ENCODE data around the gene PRR20G. TPM values are rescaled to one million over a fixed set of nuclear protein-coding genes. Genes with fewer than 3 reads are reported as not detected.
"Not testable (repeated sequence)": the region's sequence is repeated elsewhere in the genome, so short reads cannot be mapped to it uniquely, and the experiment has no call there.

Gene PRR20G
- polyA plus RNA-seq, 1 donor from 2014 or later: not detected

- Histone ChIP-seq H3K9me3 (ENCODE audit: low read length) (no peaks in the 10 kb centered on the region), H3K79me2 (replicated peaks; ENCODE audit: insufficient read depth, low read length) (no peaks in the 10 kb centered on the region), H3K36me3 (ENCODE audit: insufficient read depth, low read length) (no peaks in the 10 kb centered on the region), H4K20me1 (ENCODE audit: insufficient read depth) (no peaks in the 10 kb centered on the region), H3K9ac (ENCODE audit: low read length) (no peak overlapping the region), H3F3A (ENCODE audit: insufficient read depth, low read length, poor library complexity, severe bottlenecking) (no peaks in the 10 kb centered on the region), H3K4me3 (ENCODE audit: low read length) (no peak overlapping the region), H3K9me2 (ENCODE audit: insufficient read depth, low read length) (no peaks in the 10 kb centered on the region), H2AFZ (ENCODE audit: low read depth, low read length) (no peak overlapping the region), H3K27ac (ENCODE audit: low read length) (no peak overlapping the region), H3K4me2 (ENCODE audit: low read length) (no peak overlapping the region), H3K27me3 (ENCODE audit: insufficient read depth, low read depth, low read length) (no peaks in the 10 kb centered on the region)
- TF ChIP-seq RAD21 (conservative IDR thresholded peaks at IDR 0.05) (no peak), EP300 (conservative IDR thresholded peaks at IDR 0.05; ENCODE audit: poor library complexity, severe bottlenecking) (no peak), REST (IDR thresholded peaks at IDR 0.05; ENCODE audit: borderline replicate concordance) (no peak), POLR2AphosphoS5 (IDR thresholded peaks at IDR 0.05) (no peak), MXI1 (conservative IDR thresholded peaks at IDR 0.05; ENCODE audit: poor library complexity, severe bottlenecking) (no peak), CTCF (IDR thresholded peaks at IDR 0.05; ENCODE audit: poor library complexity, severe bottlenecking) (no peak), EZH2 (IDR thresholded peaks at IDR 0.05; ENCODE audit: borderline replicate concordance, insufficient read depth, low read length, poor library complexity, severe bottlenecking) (no peak), SMC3 (conservative IDR thresholded peaks at IDR 0.05; ENCODE audit: poor library complexity) (no peak), TAF1 (IDR thresholded peaks at IDR 0.05; ENCODE audit: low read depth) (no peak)
Measured at GRCh38 chr3:127296166-127296565, 8.3 kb upstream of the PRR20G start.

- not testable (repeated sequence) for H3K36me3 ChIP-seq (ENCODE audit: insufficient read depth, low read length); H3K27ac ChIP-seq (ENCODE audit: low read length); H2AFZ ChIP-seq (ENCODE audit: low read depth, low read length); H3K27me3 ChIP-seq (ENCODE audit: insufficient read depth, low read depth, low read length); H3K9me3 ChIP-seq (ENCODE audit: low read length); H3F3A ChIP-seq (ENCODE audit: insufficient read depth, low read length, poor library complexity, severe bottlenecking); H3K4me2 ChIP-seq (ENCODE audit: low read length); H3K4me3 ChIP-seq (ENCODE audit: low read length); H3K9me2 ChIP-seq (ENCODE audit: insufficient read depth, low read length); H3K9ac ChIP-seq (ENCODE audit: low read length); H4K20me1 ChIP-seq (ENCODE audit: insufficient read depth); H3K79me2 ChIP-seq (replicated peaks; ENCODE audit: insufficient read depth, low read length)
Measured at GRCh38 chr3:127293650-127294049, 5.8 kb upstream of the PRR20G start.

GRCh38 chr3:127291611-127292010 lies 3.8 kb upstream of the PRR20G start:
- Histone ChIP-seq H3K36me3 (ENCODE audit: insufficient read depth, low read length) (no peaks in the 10 kb centered on the region), H3F3A (ENCODE audit: insufficient read depth, low read length, poor library complexity, severe bottlenecking) (no peaks in the 10 kb centered on the region), H3K4me2 (ENCODE audit: low read length) (no peak overlapping the region), H3K27ac (ENCODE audit: low read length) (no peak overlapping the region), H3K9me3 (ENCODE audit: low read length) (peaks cover 5% of the 10 kb centered on the region), H3K9me2 (ENCODE audit: insufficient read depth, low read length) (no peaks in the 10 kb centered on the region), H3K79me2 (replicated peaks; ENCODE audit: insufficient read depth, low read length) (no peaks in the 10 kb centered on the region), H4K20me1 (ENCODE audit: insufficient read depth) (no peaks in the 10 kb centered on the region), H2AFZ (ENCODE audit: low read depth, low read length) (no peak overlapping the region), H3K27me3 (ENCODE audit: insufficient read depth, low read depth, low read length) (no peaks in the 10 kb centered on the region), H3K4me3 (ENCODE audit: low read length) (no peak overlapping the region), H3K9ac (ENCODE audit: low read length) (no peak overlapping the region)
- TF ChIP-seq SMC3 (conservative IDR thresholded peaks at IDR 0.05; ENCODE audit: poor library complexity) (no peak), TAF1 (IDR thresholded peaks at IDR 0.05; ENCODE audit: low read depth) (no peak), EP300 (conservative IDR thresholded peaks at IDR 0.05; ENCODE audit: poor library complexity, severe bottlenecking) (no peak), POLR2AphosphoS5 (IDR thresholded peaks at IDR 0.05) (no peak)

Measured in neural cell (in vitro differentiated cells).